HCT116 (cell line): ENCODE results near the gene ABCC10. TPM values are rescaled to one million over a fixed set of nuclear protein-coding genes. Genes with fewer than 3 reads are reported as not detected.

Experiments used
- ATAC-seq: fragments of 200-7000 bp; cut with Tn5 transposase; 2 replicates; pipeline ENCODE4 v1.9.1; 2020; ENCODE audit warnings: mild to moderate bottlenecking, moderate library complexity
- BruUV-seq: library from RNA; stranded (reverse); fragments of 400-500 nt; replicated peaks from 2 replicates; lab custom pipeline; 2021; lab: Mats Ljungman, UMichigan
- CTCF ChIA-PET: fragments of 300-600 bp; sonication (Branson Sonifier 250); formaldehyde crosslinking; loops from one replicate; lab custom pipeline; 2021; ENCODE audit warnings: antibody characterized with exemption; lab: Charles Lee
- POLR2A ChIA-PET: fragments of 300-600, 350-600 bp; sonication (Branson Sonifier 250); formaldehyde crosslinking; loops from one replicate; lab custom pipeline; 2021; ENCODE audit warnings: antibody characterized with exemption; lab: Charles Lee
- RAD21 ChIA-PET, 2 experiments: fragments of 300-600 bp; sonication (Branson Sonifier 250); formaldehyde crosslinking; loops; one replicate each; lab custom pipeline; 2023; ENCODE audit warnings: low total read pairs in 2 of 2; ENCODE audit not compliant: uncharacterized antibody in 2 of 2, unreplicated experiment in 2 of 2, low non-redundant PET in 1 of 2; lab: Charles Lee
- DNase-seq: peaks from one replicate; pipeline ENCODE4 v3.0.0-alpha.2; 2010; ENCODE audit warnings: low read depth, low spot score
- H2AFZ ChIP-seq: fragments of 200-600 bp; shearing (Covaris generic), sonication (generic); 2 replicates; pipeline ENCODE4 v1.6.1; 2017; ENCODE audit warnings: low read depth, mixed run types, mixed read lengths, antibody characterized with exemption, low read length; ENCODE audit not compliant: poor library complexity, severe bottlenecking
- H3K27ac ChIP-seq: 2 replicates; pipeline ENCODE4 v1.5.1; 2012; ENCODE audit warnings: low read depth, low read length
- H3K27me3 ChIP-seq: fragments of 200-600 bp; sonication (generic); 2 replicates; pipeline ENCODE4 v1.6.1; 2016; ENCODE audit warnings: mixed run types, low read length, mixed read lengths; ENCODE audit not compliant: insufficient read depth
- H3K36me3 ChIP-seq, 2 experiments: fragments of 200-500 bp in 1 of 2; fragments of 200-600 bp in 1 of 2; sonication (Bioruptor generic) in 1 of 2; sonication (generic) in 1 of 2; 2 replicates each; pipeline versions ENCODE4 v1.5.1 to v1.6.1; 2014 to 2016; ENCODE audit warnings: low read length in 2 of 2, inconsistent platforms in 1 of 2, mixed read lengths in 1 of 2, mixed run types in 1 of 2; ENCODE audit not compliant: insufficient read depth in 2 of 2, control insufficient read depth in 1 of 2
- H3K4me1 ChIP-seq, 2 experiments: fragments of 200-600 bp in 1 of 2; sonication (generic) in 1 of 2; 2 replicates each; pipeline versions ENCODE4 v1.5.1 to v1.6.1; 2012 to 2017; ENCODE audit warnings: low read length in 2 of 2, inconsistent platforms in 1 of 2, mild to moderate bottlenecking in 1 of 2, mixed read lengths in 1 of 2, mixed run types in 1 of 2, moderate library complexity in 1 of 2; ENCODE audit not compliant: insufficient read depth in 2 of 2, control insufficient read depth in 1 of 2
- H3K4me2 ChIP-seq: fragments of 200-600 bp; sonication (generic); 2 replicates; pipeline ENCODE4 v1.6.1; 2017; ENCODE audit warnings: mixed run types, low read length, mixed read lengths
- H3K4me3 ChIP-seq, 2 experiments: fragments of 200-600 bp in 1 of 2; sonication (generic) in 1 of 2; replicated peaks in 1 of 2; 2 replicates each; pipeline ENCODE4 v1.5.1; 2011 to 2016; ENCODE audit warnings: low read length in 2 of 2, control low read depth in 1 of 2, low read depth in 1 of 2, mild to moderate bottlenecking in 1 of 2, mixed read lengths in 1 of 2, mixed run types in 1 of 2
- H3K79me2 ChIP-seq: fragments of 200-600 bp; sonication (generic); 2 replicates; pipeline ENCODE4 v1.6.1; 2017; ENCODE audit warnings: mild to moderate bottlenecking, mixed run types, low read length, moderate library complexity, mixed read lengths; ENCODE audit not compliant: insufficient read depth
- H3K9ac ChIP-seq: fragments of 200-600 bp; sonication (generic); 2 replicates; pipeline ENCODE4 v1.6.1; 2016; ENCODE audit warnings: low read length, mixed read lengths
- H3K9me2 ChIP-seq: fragments of 200-600 bp; sonication (generic), shearing (Covaris generic); 2 replicates; pipeline ENCODE4 v1.6.1; 2017; ENCODE audit warnings: mixed run types, mild to moderate bottlenecking, moderate library complexity; ENCODE audit not compliant: insufficient read depth
- H3K9me3 ChIP-seq, 2 experiments: fragments of 200-500 bp in 1 of 2; fragments of 200-600 bp in 1 of 2; sonication (Bioruptor generic) in 1 of 2; sonication (generic) in 1 of 2; 2 replicates each; pipeline ENCODE4 v1.6.1; 2014 to 2017; ENCODE audit warnings: low read length in 2 of 2, mixed read lengths in 2 of 2, inconsistent platforms in 1 of 2, low read depth in 1 of 2, mild to moderate bottlenecking in 1 of 2, mixed run types in 1 of 2, moderate library complexity in 1 of 2; ENCODE audit not compliant: control insufficient read depth in 1 of 2, insufficient read depth in 1 of 2
- H4K20me1 ChIP-seq: fragments of 200-600 bp; sonication (generic), shearing (Covaris generic); 2 replicates; pipeline ENCODE4 v1.6.1; 2017; ENCODE audit warnings: mixed run types, mild to moderate bottlenecking, moderate library complexity; ENCODE audit not compliant: insufficient read depth
- CBX3 ChIP-seq: IDR thresholded peaks from 2 replicates; pipeline ENCODE4 v1.6.1; 2012; ENCODE audit warnings: low read depth
- CEBPB ChIP-seq: IDR thresholded peaks from 2 replicates; pipeline ENCODE4 v1.6.1; 2012; ENCODE audit warnings: low read depth
- ELF1 ChIP-seq: IDR thresholded peaks from 2 replicates; pipeline ENCODE4 v1.6.1; 2012; ENCODE audit warnings: low read depth, borderline replicate concordance
- EZH2 ChIP-seq: fragments of 200-600 bp; sonication (generic); IDR thresholded peaks from 2 replicates; pipeline ENCODE4 v1.6.1; 2017; ENCODE audit warnings: antibody characterized with exemption, mixed run types
- EZH2phosphoT487 ChIP-seq: fragments of 200-600 bp; IDR thresholded peaks from 2 replicates; pipeline ENCODE4 v1.6.1; 2018; ENCODE audit warnings: antibody characterized with exemption, borderline replicate concordance
- FOSL1 ChIP-seq: IDR thresholded peaks from 2 replicates; pipeline ENCODE4 v1.6.1; 2012; ENCODE audit warnings: low read depth
- JUND ChIP-seq: IDR thresholded peaks from 2 replicates; pipeline ENCODE4 v1.6.1; 2012
- POLR2A ChIP-seq: IDR thresholded peaks from 2 replicates; pipeline ENCODE4 v1.7.0; 2011; ENCODE audit warnings: borderline replicate concordance; ENCODE audit not compliant: insufficient read depth, insufficient read length; ENCODE audit errors: extremely low read depth
- POLR2AphosphoS5 ChIP-seq: IDR thresholded peaks from 2 replicates; pipeline ENCODE4 v1.6.1; 2011; ENCODE audit warnings: mild to moderate bottlenecking, low read depth, low read length, moderate library complexity
- RAD21 ChIP-seq: IDR thresholded peaks from 2 replicates; pipeline ENCODE4 v1.6.1; 2012; ENCODE audit warnings: low read depth, mild to moderate bottlenecking
- REST ChIP-seq: IDR thresholded peaks from 2 replicates; pipeline ENCODE4 v1.6.1; 2012; ENCODE audit warnings: low read depth
- SIN3A ChIP-seq: IDR thresholded peaks from 2 replicates; pipeline ENCODE4 v1.6.1; 2012; ENCODE audit warnings: low read depth
- SP1 ChIP-seq: IDR thresholded peaks from 2 replicates; pipeline ENCODE4 v1.6.1; 2012; ENCODE audit warnings: low read depth
- TCF7L2 ChIP-seq: IDR thresholded peaks from 2 replicates; pipeline ENCODE4 v1.7.0; 2011; ENCODE audit warnings: borderline replicate concordance, inconsistent platforms; ENCODE audit not compliant: insufficient read depth, insufficient read length; ENCODE audit errors: extremely low read depth
- YY1 ChIP-seq: IDR thresholded peaks from 2 replicates; pipeline ENCODE4 v1.6.1; 2011; ENCODE audit warnings: low read length, low read depth, moderate library complexity, mild to moderate bottlenecking; ENCODE audit not compliant: insufficient replicate concordance; ENCODE audit errors: extremely low read depth
- ZBTB33 ChIP-seq: IDR thresholded peaks from 2 replicates; pipeline ENCODE4 v1.6.1; 2011; ENCODE audit warnings: mild to moderate bottlenecking, low read length, moderate library complexity; ENCODE audit not compliant: insufficient replicate concordance; ENCODE audit errors: extremely low read depth
- ZFX ChIP-seq: fragments of 450-650 bp; IDR thresholded peaks from 2 replicates; pipeline ENCODE4 v1.6.1; 2017
- ZNF274 ChIP-seq: fragments of 200-500 bp; sonication (Bioruptor generic); IDR thresholded peaks from 2 replicates; pipeline ENCODE4 v1.6.1; 2014; ENCODE audit warnings: mild to moderate bottlenecking, low read depth, low read length, inconsistent platforms
- intact Hi-C: fragments of 100-400 bp; cut with micrococcal nuclease; formaldehyde crosslinking; loops from 2 replicates; pipeline ENCODE4 v1.10.0; 2022
- total RNA-seq: library from RNA; stranded (reverse); gene quantifications from one replicate; pipeline ENCODE4 v1.2.1, GENCODE V29; 2021; ENCODE audit not compliant: unreplicated experiment

ABCC10 gene
- total RNA-seq, 1 experiment from 2014 or later: 29.9 TPM

- Histone ChIP-seq H3K9me3 (no peaks in the 10 kb centered on the region), H3K9ac (no peak overlapping the region), H3K4me3 (no peak overlapping the region), H3K36me3 (no peaks in the 10 kb centered on the region), H3K4me1 (peaks cover 3 to 9% of the 10 kb centered on the region in 2 experiments; a peak in 1 of 4 replicates), H2AFZ (no peak overlapping the region), H3K9me2 (no peaks in the 10 kb centered on the region), H3K27ac (no peak overlapping the region), H3K4me2 (no peak overlapping the region), H4K20me1 (no peaks in the 10 kb centered on the region), H3K27me3 (no peaks in the 10 kb centered on the region), H3K79me2 (no peaks in the 10 kb centered on the region)
- intact Hi-C loops: no loop called here
- ATAC-seq (no peak), DNase-seq (no peak)
- ChIA-PET POLR2A (no interaction called here), RAD21 (no interaction called here), CTCF (no interaction called here)
- BruUV-seq: no TSS peak
- TF ChIP-seq ZFX: no peak
- no peak for TF ChIP-seq FOSL1
- TF ChIP-seq ELF1: no peak
- no peak for TF ChIP-seq ZNF274
- TF ChIP-seq POLR2A: no peak
- no peak for TF ChIP-seq TCF7L2
- no peak for TF ChIP-seq CBX3
- no peak for TF ChIP-seq SP1
- no peak for TF ChIP-seq RAD21
- no peak for TF ChIP-seq POLR2AphosphoS5
- TF ChIP-seq, all 23 proteins: peak for 0
Measured at GRCh38 chr6:43399932-43400487, 27.3 kb upstream of the ABCC10 start.

DNA sequence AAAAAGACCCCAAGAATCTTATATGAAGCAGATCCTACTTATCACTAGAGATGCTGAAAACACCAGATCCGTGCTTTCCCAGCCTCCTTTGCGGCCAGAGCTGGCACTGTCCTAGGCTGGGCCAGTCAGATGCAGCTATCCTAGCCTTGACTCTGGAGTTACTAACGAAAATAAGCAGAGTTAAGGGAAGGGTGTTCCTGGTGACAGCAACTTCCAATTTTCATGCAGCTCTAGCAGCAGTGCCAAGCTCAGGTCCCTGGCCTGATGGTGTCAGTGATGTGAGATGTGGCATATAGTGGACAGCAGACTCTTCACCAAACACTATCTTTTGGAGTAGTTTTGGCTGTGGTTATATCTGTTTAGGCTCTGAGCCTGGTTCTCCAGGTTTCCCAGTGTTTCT, 25.6 kb upstream of the ABCC10 start:
- ATAC-seq: no peak
- no peaks in the 10 kb centered on the region for H3K36me3 ChIP-seq
- BruUV-seq: no TSS peak
- no peaks in the 10 kb centered on the region for H4K20me1 ChIP-seq
- CTCF ChIA-PET: no interaction called here
- H3K27me3 ChIP-seq: no peaks in the 10 kb centered on the region
- no peaks in the 10 kb centered on the region for H3K79me2 ChIP-seq
- RAD21 ChIA-PET: no interaction called here
- no peaks in the 10 kb centered on the region for H3K9me2 ChIP-seq
- no peak overlapping the region for H3K9ac ChIP-seq
- no peak overlapping the region for H2AFZ ChIP-seq
- 0 out of 4 replicates have a peak, but pooled peaks cover 2 to 3% of the 10 kb centered on the region in 2 experiments for H3K4me1 ChIP-seq
- no peak overlapping the region for H3K4me2 ChIP-seq
- no peak for DNase-seq
- intact Hi-C loops: no loop called here
- no peak overlapping the region for H3K27ac ChIP-seq
- POLR2A ChIA-PET: no interaction called here
- H3K9me3 ChIP-seq: no peaks in the 10 kb centered on the region
- no peak overlapping the region for H3K4me3 ChIP-seq
- no peak for TF ChIP-seq SIN3A
- no peak for TF ChIP-seq EZH2
- TF ChIP-seq JUND: no peak
- TF ChIP-seq POLR2A: no peak
- no peak for TF ChIP-seq EZH2phosphoT487
- TF ChIP-seq YY1: no peak
- TF ChIP-seq REST: no peak
- TF ChIP-seq ZBTB33: no peak
- no peak for TF ChIP-seq CEBPB
